ENCODE measurements around the gene CAPN13.

Gene CAPN13

DNA sequence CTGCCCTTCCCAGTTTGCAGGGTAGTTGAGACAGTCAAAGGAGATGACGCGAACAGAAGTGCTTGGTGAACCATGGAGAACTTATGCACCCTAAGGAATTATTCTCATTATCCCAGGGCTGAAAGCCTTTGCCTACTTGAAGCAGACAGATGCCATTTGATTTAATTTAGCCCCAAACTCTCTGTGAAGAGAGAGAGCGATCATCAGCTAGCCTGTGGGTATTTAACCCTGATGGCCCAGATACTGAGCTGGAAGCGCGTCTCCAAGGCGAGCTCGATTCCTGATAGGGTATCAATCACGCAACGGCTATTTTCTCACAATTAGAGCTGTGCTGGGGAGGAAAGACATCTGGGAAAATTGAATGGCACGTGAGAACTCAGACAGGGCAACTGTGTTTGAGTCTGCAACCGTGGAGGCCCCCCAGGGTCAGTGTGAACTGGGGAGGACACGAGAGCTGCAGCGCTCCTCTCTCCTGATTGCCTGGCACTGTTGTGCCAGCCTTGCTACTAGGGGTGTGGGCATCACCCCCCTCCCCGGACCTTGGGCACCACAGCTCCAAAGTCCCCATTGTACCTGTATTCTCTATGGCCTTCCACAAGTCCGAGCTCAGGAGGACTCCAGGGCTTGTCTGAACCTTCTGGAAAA lies 73.2 kb downstream of the CAPN13 start:
- TF ChIP-seq POLR2A (IDR thresholded peaks at IDR 0.05; ENCODE audit: low read depth, low read length) (no peak), PAX5 (IDR thresholded peaks at IDR 0.05; ENCODE audit: insufficient read depth, low read length, severe bottlenecking) (no peak), POU2F2 (IDR thresholded peaks at IDR 0.05; ENCODE audit: low read depth, low read length) (no peak), SPI1 (IDR thresholded peaks at IDR 0.05; ENCODE audit: low read depth, low read length) (no peak), TAF1 (IDR thresholded peaks at IDR 0.05; ENCODE audit: low read depth, low read length) (no peak), POLR2AphosphoS5 (IDR thresholded peaks at IDR 0.05; ENCODE audit: low read depth, low read length) (no peak)
- FAIRE-seq: no peak
- DNase-seq (ENCODE audit: insufficient read length, low spot score): no peak

DNA sequence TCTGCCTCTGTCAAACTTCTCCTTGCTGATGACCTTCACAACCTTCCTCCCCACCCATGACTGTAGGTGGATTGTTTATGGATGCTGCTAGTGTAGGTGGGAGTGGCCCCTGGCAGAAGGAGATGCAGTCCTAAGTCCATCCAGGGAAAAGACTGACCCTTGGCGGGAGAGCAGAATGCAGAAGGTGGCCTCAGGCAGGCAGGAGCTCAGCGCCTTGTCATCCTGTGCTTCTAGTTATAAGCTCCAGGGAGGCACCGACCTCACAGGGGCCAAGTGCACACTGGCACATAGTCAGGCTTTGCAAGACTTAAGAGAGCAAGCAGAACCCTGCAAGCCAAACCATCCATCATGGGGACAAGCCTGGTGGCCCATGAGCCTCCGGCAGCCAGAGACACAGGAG lies 74.4 kb downstream of the CAPN13 start:
- DNase-seq (ENCODE audit: insufficient read length, low spot score) (no peak), FAIRE-seq (no peak)
- TF ChIP-seq PAX5 (IDR thresholded peaks at IDR 0.05; ENCODE audit: insufficient read depth, low read length, severe bottlenecking) (no peak), SPI1 (IDR thresholded peaks at IDR 0.05; ENCODE audit: low read depth, low read length) (no peak), POLR2A (IDR thresholded peaks at IDR 0.05; ENCODE audit: low read depth, low read length) (no peak), TAF1 (IDR thresholded peaks at IDR 0.05; ENCODE audit: low read depth, low read length) (no peak), POU2F2 (IDR thresholded peaks at IDR 0.05; ENCODE audit: low read depth, low read length) (no peak), POLR2AphosphoS5 (IDR thresholded peaks at IDR 0.05; ENCODE audit: low read depth, low read length) (no peak)

DNA sequence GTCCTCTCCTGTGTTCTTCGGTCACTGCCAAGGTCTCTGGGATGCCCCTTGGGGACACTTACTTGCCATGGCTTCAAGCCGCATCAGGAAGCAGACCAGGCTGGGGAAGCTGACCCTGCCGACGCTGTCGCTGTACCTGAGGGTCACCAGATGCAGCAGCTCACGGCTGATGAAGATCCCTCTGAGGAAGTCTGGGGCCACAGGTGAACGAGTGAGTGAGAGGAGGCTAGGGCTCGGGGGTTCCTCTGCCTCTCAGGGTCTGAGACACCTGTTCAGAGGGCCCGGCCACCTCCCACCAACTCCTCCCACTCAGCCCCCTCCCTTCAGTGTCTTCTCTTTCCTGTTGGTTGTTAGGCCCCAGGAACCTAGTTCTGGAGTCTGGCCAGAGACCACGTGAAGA lies 74.9 kb downstream of the CAPN13 start:
- no peak for DNase-seq (ENCODE audit: insufficient read length, low spot score)
- TF ChIP-seq SPI1 (IDR thresholded peaks at IDR 0.05; ENCODE audit: low read depth, low read length): no peak
- no peak for TF ChIP-seq TAF1 (IDR thresholded peaks at IDR 0.05; ENCODE audit: low read depth, low read length)
- no peak for TF ChIP-seq PAX5 (IDR thresholded peaks at IDR 0.05; ENCODE audit: insufficient read depth, low read length, severe bottlenecking)
- TF ChIP-seq POU2F2 (IDR thresholded peaks at IDR 0.05; ENCODE audit: low read depth, low read length): no peak
- no peak for TF ChIP-seq POLR2AphosphoS5 (IDR thresholded peaks at IDR 0.05; ENCODE audit: low read depth, low read length)
- TF ChIP-seq POLR2A (IDR thresholded peaks at IDR 0.05; ENCODE audit: low read depth, low read length): no peak
- no peak for FAIRE-seq

DNA sequence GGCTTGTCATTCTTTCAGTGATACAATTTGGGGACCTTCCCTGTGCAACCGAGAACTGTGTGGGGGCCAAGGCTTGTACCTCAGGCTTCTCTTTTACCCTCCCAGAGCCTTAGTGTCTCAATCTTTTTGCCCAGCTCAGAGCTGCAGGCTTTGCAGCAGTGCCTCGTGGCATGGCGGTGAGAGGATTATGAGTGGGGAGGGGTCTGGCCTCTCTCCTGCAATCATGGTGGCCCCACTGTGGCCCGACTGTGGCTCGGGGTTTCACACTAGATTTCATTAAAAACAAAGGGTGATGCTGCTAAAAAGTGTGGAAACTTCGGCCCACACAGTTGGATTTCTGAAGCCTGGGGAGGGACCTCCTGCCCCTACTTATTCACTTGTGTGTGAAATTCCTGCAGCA lies 75.5 kb downstream of the CAPN13 start:
- no peak for TF ChIP-seq POU2F2 (IDR thresholded peaks at IDR 0.05; ENCODE audit: low read depth, low read length)
- no peak for TF ChIP-seq TAF1 (IDR thresholded peaks at IDR 0.05; ENCODE audit: low read depth, low read length)
- TF ChIP-seq PAX5 (IDR thresholded peaks at IDR 0.05; ENCODE audit: insufficient read depth, low read length, severe bottlenecking): no peak
- TF ChIP-seq POLR2AphosphoS5 (IDR thresholded peaks at IDR 0.05; ENCODE audit: low read depth, low read length): no peak
- no peak for TF ChIP-seq SPI1 (IDR thresholded peaks at IDR 0.05; ENCODE audit: low read depth, low read length)
- no peak for TF ChIP-seq POLR2A (IDR thresholded peaks at IDR 0.05; ENCODE audit: low read depth, low read length)
- no peak for FAIRE-seq
- no peak for DNase-seq (ENCODE audit: insufficient read length, low spot score)

DNA sequence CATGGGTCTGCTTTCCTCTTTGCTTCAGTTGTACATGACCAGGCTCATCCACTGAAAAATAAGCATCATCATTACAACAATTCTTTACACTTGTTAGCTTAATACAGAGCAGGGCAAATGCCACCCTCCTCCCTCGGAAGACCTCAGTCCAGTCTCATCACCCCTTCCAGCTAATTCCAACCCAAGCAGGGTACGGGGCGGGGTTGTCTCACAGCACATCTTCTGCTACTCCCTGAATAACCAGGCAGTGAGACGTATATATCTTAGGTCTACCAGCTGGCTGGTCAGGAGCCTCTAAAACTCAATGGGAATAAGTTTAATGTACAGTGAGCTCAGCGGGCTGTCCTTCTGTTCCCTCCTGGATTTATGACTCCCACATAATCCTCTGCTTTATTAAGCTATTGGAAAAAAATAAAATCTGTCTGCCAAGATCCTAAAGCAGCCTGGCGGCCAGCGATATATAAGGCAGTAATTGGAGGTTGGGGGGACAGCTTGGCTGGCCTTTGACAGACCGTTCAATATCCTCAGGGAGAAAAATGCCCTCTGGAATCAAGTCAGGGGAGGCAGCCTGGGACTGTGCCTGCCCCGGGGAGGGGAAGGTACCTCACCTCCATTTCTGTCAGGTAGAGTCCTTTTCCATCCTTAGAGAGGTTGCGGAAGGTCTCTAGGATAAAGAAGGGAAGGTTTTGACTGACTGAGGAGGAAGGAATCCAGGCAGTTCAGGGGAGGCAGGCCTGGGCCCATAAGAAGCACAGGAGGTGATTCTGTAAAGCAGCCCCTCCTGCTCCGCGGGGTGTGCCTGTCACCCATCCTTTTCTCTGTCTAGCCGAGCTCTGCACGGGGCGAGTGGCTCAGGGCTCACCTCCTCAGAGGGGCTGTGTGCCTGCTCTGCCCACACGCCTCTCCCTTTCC lies 76.3 kb downstream of the CAPN13 start:
- DNase-seq (ENCODE audit: insufficient read length, low spot score) (no peak), FAIRE-seq (no peak)
- TF ChIP-seq PAX5 (IDR thresholded peaks at IDR 0.05; ENCODE audit: insufficient read depth, low read length, severe bottlenecking) (no peak), SPI1 (IDR thresholded peaks at IDR 0.05; ENCODE audit: low read depth, low read length) (no peak), POLR2A (IDR thresholded peaks at IDR 0.05; ENCODE audit: low read depth, low read length) (no peak), POLR2AphosphoS5 (IDR thresholded peaks at IDR 0.05; ENCODE audit: low read depth, low read length) (no peak), POU2F2 (IDR thresholded peaks at IDR 0.05; ENCODE audit: low read depth, low read length) (no peak), TAF1 (IDR thresholded peaks at IDR 0.05; ENCODE audit: low read depth, low read length) (no peak)

DNA sequence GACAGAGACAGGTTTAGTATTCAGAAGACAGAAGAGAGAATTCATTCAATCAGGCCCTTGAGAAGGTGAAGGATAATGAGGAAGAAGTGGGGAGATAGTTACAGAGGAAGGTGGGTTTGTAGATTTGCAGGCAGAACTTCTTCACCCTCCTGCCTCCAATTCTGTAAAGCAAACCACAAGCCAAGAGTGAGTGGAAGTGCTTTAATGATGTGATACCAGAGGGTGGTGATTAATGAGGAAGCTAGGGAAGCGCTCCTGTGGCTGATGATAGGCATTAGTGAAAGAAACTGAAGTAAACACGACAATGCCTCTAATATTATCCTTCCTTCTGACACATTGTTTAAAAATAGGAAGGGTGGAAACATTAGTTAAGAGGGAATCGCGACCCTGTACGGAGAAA lies 78.2 kb downstream of the CAPN13 start:
- FAIRE-seq (no peak), DNase-seq (ENCODE audit: insufficient read length, low spot score) (no peak)
- TF ChIP-seq POU2F2 (IDR thresholded peaks at IDR 0.05; ENCODE audit: low read depth, low read length) (no peak), TAF1 (IDR thresholded peaks at IDR 0.05; ENCODE audit: low read depth, low read length) (no peak), POLR2A (IDR thresholded peaks at IDR 0.05; ENCODE audit: low read depth, low read length) (no peak), SPI1 (IDR thresholded peaks at IDR 0.05; ENCODE audit: low read depth, low read length) (no peak), POLR2AphosphoS5 (IDR thresholded peaks at IDR 0.05; ENCODE audit: low read depth, low read length) (no peak), PAX5 (IDR thresholded peaks at IDR 0.05; ENCODE audit: insufficient read depth, low read length, severe bottlenecking) (no peak)

DNA sequence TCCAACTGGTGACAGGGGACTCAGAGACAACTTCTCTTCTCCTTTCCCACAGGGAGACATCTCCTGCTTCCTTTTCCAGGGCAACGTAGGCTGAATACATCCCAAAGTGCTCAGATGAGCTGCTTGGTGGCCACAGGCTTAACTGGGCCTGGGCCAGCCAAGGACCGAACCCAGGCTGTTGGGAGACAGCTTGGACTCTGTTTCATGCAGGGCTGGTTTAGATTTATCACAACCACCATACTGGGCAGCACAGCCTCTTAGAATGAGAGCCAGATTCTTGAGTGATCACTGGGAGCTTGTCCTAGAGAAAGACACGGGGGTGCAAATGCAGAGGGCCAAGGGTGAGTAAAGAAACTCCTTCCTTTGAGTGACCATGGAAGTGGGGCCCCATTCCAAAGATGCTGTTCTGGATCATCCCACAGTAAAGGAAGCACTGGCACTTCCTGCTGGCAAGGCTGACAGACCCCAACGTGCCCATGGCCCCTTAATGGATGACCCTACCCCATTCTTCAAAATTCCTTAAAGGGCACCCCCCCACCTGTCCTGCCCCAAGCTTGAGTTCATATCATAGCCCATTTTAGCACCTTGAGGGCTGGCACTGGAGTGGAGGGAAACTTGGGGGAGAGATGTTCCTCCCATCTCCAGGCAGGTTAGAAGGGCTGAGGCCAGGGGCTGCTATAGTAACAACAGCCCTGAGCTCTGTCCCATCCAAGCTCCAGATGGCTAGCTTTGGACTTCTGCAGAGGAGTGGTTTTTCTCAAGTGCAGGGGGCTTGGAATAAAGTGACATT lies 84.1 kb downstream of the CAPN13 start:
- DNase-seq (ENCODE audit: insufficient read length, low spot score) (no peak), FAIRE-seq (no peak)

DNA sequence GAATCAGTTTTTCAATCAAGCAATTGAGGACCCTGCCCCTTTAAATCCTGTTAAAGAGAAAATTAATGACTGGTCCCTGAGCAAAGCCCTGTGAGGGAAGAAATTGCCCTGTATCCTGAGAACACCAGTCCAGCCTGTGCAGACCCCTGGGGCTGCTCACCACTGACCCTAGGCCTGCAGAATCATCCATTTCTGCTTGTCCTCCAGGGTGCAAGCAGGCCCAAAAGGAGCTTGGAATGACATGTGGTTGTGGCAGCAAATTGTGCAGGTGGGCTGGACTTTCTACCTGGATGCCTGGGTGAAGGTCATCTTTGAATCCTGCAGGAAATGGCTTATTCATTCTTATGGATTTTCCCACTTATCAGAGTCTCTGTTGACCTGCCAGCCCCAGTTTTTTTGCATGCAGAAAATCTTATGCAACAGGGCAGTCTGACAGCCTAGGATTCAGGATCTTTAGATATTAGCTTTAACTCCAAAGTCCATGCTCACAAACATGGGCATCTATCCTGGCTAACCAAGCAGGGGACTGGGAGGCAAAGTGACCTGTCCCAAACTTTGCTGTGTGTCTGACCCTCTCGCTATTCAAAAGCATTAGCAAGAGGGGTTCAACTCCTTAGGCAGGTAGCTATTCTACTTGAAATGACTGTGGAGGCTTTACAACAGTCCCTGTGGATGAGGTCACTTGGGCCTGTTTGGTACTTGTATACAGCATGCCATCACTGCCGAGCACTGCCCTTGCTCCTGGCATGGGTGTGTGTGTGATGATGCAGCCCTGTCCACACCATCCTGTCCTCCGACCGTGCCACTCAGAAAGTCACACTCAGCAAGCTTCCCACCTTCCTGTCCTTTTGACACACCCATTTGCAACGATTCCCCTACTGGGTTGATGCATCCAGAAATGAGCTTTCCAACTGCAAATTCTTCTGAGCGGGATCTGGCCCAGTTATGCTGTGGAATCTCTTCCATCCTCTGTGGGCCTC lies 85.3 kb downstream of the CAPN13 start:
- no peak for DNase-seq (ENCODE audit: insufficient read length, low spot score)
- no peak for FAIRE-seq
- TF ChIP-seq POLR2AphosphoS5 (IDR thresholded peaks at IDR 0.05; ENCODE audit: low read depth, low read length): no peak
- TF ChIP-seq TAF1 (IDR thresholded peaks at IDR 0.05; ENCODE audit: low read depth, low read length): no peak

More for the DNA sequence above, 84.1 kb downstream of the CAPN13 start:
- no peak for TF ChIP-seq POU2F2 (IDR thresholded peaks at IDR 0.05; ENCODE audit: low read depth, low read length)
- no peak for TF ChIP-seq TAF1 (IDR thresholded peaks at IDR 0.05; ENCODE audit: low read depth, low read length)
- TF ChIP-seq POLR2AphosphoS5 (IDR thresholded peaks at IDR 0.05; ENCODE audit: low read depth, low read length): no peak
- TF ChIP-seq POLR2A (IDR thresholded peaks at IDR 0.05; ENCODE audit: low read depth, low read length): no peak
- no peak for TF ChIP-seq SPI1 (IDR thresholded peaks at IDR 0.05; ENCODE audit: low read depth, low read length)
- TF ChIP-seq PAX5 (IDR thresholded peaks at IDR 0.05; ENCODE audit: insufficient read depth, low read length, severe bottlenecking): no peak

Measured in GM12891 (cell line).